GM21825 (cell line): ENCODE measurements around the gene RFX2.
"Not testable (repeated sequence)": the region's sequence is repeated elsewhere in the genome, so short reads cannot be mapped to it uniquely, and the experiment has no call there.

Source experiments
- ATAC-seq: cut with Tn5 transposase; IDR thresholded peaks from one replicate; pipeline ENCODE4 v1.9.1; 2021; ENCODE audit warnings: mild to moderate bottlenecking, moderate library complexity; ENCODE audit not compliant: unreplicated experiment

RFX2 gene

DNA sequence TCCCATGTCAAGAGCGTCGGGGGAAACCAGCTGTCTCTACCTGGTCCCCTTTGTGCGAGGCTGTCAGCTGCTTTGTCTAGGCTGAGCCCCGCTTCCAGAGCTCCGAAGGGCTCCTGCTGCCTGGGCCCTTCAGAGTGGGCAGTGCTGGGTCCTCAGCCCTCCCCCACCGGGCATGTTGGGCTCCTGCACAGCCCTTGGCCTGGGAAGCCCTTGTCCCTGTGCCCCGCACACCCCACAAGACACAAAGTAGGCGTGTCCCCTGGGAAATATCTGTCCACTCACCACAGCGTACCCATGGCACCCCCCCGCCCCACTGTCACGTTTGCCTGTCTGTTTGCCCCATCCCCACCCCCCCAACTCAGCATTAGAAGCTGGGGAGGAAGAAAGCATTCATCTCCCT is 92.7 kb downstream of the RFX2 start:
- ATAC-seq = no peak

DNA sequence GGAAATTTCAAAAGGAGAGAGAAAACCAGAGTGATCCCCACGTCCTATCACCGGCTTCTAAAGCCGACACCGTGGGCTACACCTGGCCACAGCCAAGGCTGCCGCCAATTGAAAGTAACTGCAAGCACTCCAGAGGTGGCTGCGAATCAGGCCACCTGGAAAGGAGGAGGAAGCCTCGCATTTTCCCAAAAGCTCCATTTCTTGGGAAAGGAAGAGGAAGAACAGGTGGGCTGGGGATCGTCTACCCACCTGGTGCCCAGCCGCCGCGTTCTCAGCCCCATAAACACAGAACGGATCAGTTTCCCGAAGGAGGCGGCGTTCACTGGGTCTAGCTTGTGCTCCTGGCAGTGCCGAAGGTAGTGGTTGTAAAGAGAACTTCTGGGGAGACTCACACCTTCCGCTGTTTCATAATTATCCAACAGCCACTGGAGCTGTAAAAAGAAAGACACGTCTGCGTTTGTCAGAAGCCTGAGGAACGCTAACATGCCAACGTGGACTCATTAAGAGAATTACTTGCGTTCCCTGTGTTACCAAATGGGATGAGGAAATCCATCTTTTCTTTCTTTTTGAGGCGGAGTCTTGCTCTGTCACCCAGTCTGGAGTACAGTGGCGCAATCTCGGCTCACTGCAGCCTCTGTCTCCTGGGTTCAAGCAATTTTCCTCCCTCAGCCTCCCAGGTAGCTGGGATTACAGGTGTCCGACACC is 94.3 kb downstream of the RFX2 start:
- ATAC-seq = no peak

DNA sequence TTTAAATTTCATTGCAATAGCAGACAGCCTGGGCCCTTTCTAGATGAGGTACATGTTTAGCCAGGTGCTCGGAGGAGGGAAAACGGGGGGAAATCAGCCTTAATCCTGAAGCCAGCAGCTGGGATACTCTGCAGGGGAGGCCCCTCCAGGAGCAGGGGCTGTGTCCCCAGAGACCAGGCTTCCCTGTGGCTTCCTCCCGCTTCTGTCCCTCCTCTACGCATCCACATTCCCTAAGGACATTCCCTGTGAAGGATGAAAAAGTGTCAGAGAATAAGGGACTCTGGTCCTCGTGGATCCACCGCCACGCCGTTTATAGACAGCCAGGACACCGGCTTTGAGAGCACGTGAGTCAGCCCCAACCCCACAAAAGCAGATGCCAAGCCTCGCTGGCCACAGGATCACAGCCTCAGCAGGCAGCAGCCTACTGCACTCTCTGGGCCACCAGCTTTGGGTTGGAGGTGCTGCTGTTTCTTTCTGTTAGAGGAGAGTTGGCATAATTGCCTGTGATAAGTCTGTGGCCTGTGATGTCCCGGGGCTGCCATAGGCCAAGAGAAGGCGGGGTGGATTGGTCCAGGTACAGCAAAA is 95.7 kb downstream of the RFX2 start:
- ATAC-seq = no peak

DNA sequence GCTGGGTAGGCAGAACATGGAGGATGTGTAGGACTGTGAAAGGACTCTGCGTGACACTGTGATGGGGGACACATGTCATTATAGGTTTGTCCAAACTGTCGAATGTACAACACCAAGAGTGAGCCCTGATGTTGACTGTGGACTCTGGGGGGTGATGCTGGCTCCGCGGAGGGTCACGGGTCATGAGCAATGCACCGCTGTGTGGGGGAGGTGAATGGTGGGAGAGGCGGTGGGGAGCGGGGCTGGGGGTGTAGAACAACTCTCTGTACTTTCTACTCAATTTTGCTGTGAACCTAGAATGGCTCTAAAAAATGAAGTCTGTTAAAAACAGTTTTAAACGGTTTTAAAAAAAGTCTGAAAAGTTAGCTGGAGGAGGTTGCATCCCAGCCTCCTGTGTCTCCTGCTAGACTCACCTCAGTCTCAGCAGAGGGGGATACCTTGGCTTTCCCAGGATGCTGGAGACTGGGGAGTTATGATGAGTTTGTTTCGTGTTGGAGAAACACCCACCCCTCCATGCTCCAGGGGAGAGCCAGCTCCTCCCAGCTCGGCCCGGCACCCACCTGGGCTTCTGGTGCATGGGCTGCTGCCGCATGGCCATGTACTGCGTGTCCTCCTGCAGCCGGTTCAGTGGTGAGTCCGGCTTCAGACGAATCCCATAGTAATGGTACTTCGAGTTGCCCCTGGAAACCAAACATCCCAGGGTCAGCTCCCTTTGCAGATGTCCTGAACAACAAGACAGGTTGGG is 97.7 kb downstream of the RFX2 start:
- no peak for ATAC-seq

DNA sequence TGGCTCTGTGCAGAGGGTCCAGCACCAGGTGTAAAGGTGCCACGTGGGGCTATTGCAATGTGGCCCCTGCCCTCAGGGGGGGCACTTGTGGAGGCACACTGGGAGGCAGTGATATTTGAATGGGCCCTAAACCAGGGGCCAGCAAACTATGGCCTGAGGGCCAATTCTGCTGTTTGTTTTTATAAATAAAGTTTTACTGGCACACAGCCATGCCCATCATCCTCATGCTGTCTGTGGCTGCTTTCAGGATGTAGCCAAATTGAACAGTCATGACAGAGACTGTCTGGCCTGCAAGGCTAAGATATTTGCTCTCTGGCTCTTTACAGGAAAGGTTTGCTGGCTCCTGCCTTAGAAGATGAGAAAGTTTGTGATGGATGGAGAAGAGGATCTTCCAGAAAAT is 98.5 kb downstream of the RFX2 start:
- no peak for ATAC-seq

DNA sequence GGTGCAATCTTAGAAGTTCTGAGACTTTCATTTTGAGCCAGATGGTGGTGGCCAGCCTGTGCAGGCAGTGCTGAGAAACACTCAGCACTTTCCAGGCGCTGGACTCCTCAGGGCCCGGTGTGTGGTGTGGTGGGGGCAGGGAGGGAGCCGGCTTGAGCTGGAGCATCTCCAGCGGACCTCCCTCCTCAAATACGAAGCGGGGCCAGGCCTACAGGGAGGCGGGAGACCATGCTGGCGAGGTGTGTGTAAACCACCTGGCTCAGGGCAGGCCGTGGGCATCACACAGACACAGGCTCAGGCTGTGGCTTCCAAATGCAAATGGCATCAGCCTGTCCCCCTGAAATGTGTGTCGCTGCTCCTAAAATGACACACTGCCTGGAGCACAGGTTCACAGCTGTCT is 99.1 kb downstream of the RFX2 start:
- no peak for ATAC-seq

DNA sequence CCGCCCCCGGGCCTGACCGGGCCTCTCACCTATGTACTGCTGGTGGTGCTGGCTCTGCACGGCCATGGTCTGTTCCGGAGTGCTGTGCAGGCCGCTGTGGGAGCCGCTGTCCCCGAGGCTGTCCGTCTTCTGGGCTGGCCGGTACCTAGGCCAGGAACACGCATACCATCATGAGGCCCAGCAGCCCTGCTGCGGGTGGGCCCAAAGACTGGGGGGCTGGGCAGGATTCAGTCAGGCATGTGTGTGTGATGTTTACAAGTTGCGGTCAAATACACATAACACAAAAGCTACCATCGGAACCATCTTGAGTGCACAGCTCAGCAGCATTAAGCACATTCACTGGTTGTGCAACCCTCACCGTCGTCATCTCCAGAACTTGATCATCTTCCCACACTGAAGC is 100.2 kb downstream of the RFX2 start:
- ATAC-seq = no peak

DNA sequence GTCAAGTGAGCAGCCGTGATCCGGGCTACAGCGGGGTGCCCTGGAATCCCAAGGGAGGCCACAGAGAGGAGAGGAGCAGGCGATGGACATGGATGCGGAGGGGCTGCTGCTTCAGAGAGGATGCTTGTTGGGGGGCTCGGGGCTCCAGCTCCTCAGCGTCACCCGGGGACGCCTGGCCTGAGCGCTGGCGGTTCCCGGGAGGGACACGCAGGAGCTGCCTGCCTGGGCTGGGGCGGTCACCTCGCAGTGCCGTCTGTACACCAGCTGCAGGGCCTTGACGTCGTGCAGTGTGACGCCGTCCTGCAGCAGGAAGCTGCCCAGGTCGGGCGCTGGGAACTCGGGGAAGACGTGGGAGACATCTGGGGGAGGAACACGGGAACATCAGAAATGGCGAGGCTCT is 102.4 kb downstream of the RFX2 start:
- no peak for ATAC-seq

DNA sequence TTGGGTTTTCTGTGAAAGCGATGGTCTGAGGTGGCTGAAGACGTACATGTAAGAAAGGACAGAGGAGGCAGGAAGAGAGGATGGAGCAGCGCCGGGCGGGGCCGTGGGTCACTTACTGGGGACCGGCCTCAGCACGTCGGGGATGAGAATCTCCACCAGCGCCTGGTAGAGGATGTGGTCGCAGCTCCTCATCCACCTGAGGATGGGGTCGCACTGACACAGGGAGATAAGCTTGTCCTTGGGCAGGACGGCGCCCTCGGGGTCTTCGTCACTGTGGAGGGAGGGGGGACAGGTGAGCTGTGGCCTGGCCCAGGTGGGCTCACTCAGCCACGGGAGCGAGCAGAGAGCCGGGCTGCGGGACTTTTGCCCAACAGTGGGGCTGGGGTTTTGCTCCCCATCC is 103.4 kb downstream of the RFX2 start:
- ATAC-seq = no peak

DNA sequence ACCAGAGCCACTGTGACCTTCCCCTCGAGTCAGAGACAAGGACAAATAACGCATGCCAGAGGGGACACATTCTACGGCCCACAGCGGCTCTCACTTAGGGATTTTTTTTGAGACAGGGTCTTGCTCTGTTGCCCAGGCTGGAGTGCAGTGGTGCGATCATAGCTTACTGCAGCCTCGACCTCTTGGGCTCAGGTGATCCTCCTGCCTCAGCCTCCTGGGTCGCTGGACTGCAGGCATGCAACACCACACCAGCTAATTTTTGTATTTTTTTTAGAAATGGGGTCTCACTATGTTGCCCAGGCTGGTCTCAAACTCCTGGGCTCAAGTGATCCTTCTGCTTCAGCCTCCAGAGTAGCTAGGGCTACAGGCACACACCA is 104.2 kb downstream of the RFX2 start:
- ATAC-seq = not testable (repeated sequence)

DNA sequence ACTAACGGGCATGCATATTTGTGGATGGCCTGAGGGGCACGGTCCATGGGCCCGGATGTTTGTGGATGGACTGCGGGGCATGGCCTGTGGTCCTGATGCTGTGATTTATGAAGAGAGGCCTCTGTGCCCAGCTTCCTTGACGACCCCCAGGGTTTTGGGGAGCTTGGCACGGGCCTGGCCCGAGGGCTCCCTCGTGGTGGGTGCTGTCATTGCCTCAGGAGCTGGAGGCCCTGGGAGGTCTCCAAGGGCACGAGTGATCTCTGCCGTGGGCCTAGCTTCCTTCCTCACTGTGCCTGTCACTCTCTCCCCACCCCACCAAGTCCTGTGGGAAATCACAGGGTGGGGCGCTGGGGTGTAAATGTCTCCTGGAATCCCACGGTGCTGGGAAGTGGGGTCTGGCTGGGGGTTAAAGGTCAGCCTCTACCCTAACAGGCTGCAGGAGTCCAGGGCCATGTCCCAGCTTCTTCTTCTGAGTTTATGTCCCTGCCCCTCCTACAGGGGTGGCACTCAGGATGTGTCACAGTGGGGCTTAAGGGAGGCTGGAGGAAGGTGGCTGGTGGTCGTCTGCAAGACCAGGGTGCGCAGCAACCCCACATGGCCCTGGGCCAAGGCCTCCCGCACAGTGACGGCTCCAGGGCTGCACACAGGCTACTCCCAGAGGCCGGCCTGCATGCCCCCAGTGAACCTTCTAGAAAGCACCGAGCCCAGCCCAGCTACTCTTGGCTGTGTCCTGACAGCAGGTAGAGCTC is 104.8 kb downstream of the RFX2 start:
- no peak for ATAC-seq

DNA sequence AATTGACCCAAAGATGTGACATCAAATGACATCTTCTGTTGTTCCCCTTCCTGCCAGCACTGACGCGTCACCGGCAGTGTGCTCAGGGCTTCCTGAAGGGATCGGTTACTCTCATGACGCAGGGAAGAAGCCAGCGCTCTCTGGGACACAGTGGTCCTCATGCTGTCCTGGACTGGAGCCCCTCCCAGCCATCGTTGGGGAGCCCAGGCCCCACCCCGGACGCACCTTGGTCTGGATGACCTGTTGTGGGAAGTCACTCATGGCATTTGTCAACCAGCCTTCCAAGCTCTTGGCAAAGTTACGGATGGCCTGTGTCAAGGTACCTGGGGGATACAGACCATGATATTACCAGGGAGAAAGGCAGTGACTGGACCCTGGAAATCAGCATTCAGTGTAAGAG is 106.3 kb downstream of the RFX2 start:
- ATAC-seq = no peak

DNA sequence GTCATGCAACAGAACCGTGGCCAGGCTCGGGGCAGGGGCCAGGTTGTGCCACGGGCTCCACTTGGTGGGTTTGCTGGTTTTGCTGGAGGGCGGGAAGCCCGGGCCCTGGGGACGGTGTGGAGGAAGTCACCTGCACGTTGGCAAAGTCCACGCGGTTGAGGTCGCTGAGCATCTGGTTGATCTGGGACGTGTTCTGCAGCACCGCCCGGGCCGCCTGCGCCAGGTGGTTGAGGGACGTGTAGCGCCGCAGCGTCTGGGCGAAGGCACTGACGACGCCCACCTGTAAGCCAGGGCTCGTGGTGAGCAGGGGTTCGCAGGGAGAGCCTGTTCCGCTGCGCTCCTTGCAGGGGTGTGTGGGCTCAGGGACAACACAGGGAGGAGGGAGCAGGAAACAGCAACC is 107.7 kb downstream of the RFX2 start:
- no peak for ATAC-seq

DNA sequence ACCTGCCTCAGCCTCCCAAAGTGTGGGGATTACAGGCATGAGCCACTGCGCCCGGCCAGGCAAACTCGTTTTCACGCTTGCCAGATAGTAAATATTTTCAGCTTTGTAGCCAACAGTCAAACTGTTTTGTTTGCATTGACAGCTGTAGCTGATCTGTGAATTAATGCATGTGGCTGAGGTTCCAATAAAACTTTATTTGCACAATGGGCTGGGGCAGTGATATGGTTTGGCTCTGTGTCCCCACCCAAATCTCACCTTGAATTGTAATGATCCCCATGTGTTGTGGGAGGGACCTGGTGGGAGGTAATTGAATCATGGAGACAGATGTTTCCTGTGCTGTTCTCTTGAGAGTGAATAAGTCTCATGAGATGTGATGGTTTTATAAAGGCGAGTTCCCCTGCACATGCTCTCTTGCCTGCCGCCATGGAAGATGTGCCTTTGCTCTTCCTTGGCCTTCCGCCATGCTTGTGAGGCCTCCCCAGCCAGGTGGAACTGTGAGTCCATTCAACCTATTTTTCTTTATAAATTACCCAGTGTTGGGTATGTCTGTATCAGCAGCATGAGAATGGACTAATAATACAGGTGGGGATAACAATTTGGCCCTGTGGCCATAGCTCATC is 110.0 kb downstream of the RFX2 start:
- ATAC-seq = no peak

DNA sequence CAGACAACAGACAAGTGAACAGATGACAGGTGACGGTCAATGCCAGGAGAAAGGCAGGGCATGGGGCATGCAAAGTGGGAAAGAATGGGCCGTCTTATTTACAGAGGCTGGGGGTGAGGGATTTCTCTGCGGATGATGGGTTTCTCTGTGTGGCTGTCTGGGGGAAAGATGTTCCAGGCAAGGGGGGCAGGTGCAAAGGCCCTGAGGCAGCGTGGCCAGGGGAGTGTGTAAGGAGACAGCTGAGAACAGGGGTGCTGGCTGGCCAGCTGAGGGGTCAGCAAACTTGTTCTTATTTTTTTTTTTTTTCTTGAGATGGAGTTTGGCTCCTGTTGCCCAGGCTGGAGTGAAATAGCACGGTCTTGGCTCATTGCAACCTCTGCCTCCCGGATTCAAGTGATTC is 110.6 kb downstream of the RFX2 start:
- no peak for ATAC-seq

DNA sequence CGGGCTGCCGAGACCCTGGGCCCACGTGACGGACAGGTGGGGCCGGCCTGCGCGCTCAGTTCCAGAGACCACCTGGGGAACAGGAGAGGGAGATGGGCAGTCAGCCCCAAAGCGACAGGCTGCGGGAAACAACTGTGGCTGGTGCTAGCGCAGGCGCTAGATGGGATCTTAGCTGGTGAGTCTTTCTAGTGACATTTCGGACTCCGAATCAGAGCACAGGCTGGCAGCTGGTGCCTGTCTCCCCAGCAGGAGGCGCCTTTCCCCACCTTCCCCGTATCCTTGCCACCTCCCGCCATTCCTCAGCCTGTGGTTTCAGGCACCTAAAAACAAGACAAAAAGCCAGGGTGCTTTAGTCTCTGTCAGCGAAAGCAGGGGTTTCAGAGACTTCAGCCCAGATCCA is 112.9 kb downstream of the RFX2 start:
- no peak for ATAC-seq

DNA sequence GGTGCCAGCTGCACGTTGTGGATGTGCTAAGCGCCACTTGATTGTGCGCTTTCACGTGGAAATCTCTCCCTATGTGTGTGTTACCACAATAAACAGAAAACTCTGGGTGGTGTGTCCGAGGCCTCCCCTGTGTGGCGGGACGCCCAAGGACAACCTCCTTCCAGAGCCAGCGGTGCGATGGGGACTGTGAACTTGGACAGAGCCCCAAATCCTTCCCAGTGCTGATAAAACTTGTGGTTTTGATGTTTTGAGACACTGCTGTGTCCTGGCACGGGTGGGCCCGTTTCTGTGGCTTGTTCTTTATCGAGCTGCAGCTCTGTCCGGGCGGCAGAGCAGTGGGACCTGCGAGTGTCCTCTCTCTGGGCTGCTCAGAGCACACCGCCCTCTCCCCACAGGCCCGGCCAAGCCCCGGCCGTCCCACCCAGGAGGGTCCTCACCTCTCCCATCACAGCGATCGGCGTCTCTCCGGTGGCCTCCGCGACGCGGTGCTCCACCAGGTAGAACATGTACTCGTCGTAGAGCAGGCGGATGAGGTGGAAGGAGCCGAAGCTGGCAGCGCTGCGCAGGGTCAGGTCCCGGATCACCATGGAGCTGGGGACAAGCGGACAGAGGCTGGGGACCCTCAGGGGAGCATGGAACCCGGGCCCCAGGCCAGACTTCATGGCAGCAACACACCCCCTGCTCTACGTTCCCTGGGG is 113.5 kb downstream of the RFX2 start:
- no peak for ATAC-seq

DNA sequence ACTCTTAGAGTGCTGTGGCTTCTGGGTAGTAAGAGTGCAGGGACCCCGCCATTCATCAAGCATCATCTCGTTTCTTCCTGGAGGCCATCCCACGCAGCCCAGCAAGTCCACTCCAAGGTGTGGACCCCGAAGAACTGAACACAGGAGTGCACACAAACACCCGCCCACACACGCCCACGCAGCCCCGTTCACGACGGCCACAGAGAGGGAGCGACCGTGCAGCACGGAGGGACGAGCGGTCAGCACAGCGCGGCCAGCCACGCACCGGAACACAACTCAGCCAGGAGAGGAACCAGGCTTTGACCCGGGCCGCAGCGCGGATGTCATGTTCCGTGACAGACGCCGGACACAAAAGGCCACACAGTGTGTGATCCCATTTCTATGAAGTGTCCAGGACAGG is 114.2 kb downstream of the RFX2 start:
- no peak for ATAC-seq

DNA sequence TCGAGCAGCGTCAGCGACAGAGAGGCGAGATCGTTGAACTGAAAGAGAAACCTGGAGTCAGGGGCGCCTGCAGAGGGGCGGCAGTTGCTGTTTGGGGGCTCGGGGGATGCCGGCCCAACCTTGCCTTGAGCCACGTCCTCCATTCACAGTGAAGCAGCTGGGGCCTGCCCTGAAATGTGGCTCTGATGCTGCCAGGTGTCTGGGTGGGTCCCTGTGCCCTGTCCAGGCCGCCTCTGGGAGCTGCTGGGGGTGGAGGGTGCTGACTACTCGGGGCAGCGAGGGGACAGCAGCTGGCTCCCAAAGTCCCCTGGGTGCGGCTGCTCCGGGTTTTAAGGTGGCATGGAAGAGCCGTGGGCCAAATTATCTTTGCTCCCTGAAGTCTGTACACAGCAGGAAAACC is 114.7 kb downstream of the RFX2 start:
- no peak for ATAC-seq

DNA sequence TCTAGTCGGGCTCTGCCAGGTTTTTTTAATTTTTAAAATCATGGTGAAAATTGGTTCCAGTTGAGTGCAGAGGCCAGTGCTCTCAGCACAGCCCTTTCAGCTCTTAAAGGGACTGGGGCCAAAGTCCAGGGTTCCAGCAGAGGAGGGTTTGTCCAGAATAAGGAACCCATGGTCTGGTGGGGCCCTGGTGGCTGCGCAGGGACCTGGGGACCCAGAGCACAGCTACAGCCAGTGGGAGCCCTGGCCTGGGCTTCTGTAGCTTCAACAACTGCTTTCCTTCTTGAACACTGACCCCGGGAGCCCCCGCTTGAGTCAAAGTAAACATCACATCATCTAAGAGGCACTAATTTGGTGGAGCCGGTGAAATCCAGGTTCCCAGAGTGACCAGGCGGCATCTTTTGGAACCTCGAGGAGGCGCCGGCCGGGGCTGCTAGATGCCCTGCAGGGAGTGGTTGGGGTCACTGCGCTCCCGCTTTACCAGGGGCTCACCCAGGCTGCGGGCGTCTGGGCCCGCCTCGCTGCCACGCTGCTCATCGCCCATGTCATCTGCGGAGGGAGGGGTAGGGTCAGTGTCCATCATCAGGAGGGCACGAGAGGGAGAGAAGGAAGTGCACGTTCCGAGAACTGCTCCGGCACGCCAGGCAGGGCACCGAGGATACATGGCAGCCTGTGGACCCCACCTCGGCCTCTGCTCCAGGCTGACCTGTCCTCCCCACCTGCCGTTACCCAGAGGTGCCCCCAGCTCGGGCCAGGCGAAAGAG is 115.7 kb downstream of the RFX2 start:
- ATAC-seq = no peak
